NOMO-1 (cell line): ENCODE measurements around the gene NXPH1.
A peak's percentile ranks its signal among the peaks of the same experiment; 100 is the strongest.

Experiments
- DNase-seq, 2 experiments: peaks; one replicate each; lab custom pipeline; 2025; ENCODE audit not compliant: unreplicated experiment in 2 of 2; lab: John Stamatoyannopoulos, UW

Gene NXPH1

DNA sequence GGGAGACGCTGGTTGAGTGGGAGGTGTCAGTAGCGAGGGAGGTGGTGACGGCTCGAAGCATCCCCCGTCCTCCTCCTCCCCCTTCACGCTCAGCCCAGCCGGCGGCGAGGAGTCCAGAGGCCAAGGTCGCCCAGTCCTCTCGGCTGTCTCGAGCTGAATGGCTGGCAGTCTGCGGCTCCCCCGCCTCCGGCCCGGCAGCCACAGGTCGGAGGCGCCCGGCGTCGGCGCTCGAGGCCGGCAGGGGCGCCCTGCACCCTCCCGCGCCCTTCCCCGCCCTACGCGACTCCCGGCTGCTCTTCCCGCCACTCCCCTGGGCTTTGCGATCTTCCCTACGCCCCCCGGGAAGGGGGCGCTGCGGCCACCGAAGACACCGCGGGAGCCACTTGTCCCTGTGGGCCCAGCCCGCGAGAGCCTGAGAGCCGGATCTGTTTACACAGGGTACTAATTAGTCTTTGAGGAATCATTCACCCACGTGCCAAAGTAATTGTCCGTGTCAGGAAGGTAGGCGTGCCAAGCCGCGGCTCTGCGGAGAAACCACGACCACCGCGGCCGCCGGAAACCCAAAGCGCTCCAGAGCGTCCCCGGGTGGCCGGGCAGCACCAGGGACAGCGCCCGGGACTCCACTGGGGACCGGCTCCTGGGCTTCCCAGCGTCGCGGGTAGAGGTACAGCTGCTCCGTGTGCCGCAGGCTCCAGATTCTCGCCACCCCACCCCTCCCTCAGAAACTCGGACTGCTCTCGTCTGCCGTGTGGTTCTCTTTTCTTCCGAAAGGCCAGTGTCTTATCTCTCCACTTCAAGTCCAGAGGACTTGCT is at the start of gene NXPH1:
TSS of gene NXPH1 (plus strand) at position 133 of the 813 bp plus-strand sequence.
- DNase-seq: no peak

DNA sequence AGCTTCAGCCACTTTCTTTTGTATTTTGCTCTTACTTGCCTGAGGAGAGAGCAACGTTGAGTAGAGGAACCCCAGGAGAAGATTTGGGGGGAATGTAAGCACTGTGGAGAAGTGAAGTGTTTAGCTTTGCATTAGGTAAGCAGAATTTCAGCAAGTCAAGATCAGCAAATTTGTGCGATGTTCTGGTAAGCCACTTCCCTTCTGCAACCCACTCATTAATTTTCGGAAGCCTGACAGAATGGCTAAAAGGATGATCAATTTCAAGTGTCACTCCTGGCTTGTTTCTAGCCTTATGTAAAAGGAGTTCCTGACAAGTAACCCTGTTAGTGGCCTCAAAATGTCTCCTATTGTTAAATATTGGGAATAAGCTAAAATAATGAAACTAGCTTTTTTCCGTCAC is 48.5 kb upstream of the NXPH1 start:
- DNase-seq: no peak

GRCh38 chr7:8386926-8387550 is 46.4 kb upstream of the NXPH1 start:
- DNase-seq: no peak

GRCh38 chr7:8387551-8388256 is 45.7 kb upstream of the NXPH1 start:
- DNase-seq: no peak

GRCh38 chr7:8388257-8388625 is 45.2 kb upstream of the NXPH1 start:
- no peak for DNase-seq

DNA sequence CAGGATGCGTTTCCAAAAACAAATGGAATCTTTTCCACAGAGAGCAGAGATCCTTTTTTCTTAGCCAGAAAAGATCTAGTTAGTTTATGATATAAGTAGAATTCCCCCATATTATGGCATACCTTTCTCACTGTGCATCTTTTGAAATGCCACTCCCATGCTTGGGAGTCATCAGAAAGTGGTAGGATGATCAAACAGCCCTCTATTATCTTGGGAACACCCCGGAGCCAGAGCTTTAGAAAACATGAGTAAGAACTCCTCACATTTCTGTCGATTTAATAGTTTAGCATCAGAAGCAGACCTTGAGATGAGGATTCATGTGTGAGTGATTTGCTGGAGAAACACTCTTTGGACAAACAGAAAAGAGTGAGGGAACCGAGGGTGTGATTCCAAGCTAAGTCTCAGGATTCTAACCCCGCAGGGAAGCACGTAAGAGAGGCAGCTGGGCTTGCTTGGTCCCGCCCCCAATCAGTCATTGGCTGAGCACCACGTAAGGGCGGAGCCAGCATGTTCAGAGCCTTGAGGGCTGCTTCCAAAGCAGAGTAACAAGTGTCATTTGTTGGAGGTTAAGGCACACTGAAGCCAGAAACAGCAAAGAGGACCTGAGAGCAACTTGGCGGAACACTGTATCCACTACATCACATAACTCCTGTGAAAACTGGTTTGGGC is 43.7 kb upstream of the NXPH1 start:
- no peak for DNase-seq

- no peak for DNase-seq
Measured at GRCh38 chr7:8390262-8390626, 43.2 kb upstream of the NXPH1 start.

- no peak for DNase-seq
Measured at GRCh38 chr7:8391353-8392062, 41.9 kb upstream of the NXPH1 start.

DNA sequence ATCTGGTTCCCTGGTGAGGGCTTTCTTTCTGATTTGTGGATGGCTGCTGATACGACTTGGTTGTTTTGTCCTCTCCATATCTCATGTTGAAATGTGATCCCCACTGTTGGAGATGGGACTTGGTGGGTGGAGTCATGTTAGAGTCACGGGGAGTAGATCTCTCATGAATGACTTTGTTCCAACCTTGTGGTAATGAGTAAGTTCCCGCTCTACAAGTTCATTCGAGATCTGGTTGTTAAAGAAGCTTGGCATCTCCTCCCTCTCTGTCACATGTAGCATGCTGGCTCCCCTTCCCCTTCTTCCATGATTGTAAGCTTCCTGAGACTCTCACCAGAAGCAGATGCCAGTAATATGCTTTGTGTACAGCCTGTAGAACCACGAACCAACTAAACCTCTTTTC is 37.1 kb upstream of the NXPH1 start:
- no peak for DNase-seq

- no peak for DNase-seq
Measured at GRCh38 chr7:8408871-8409270, 24.5 kb upstream of the NXPH1 start.

GRCh38 chr7:8411103-8411502 is 22.3 kb upstream of the NXPH1 start:
- DNase-seq: no peak

GRCh38 chr7:8413600-8413999 is 19.8 kb upstream of the NXPH1 start:
- DNase-seq: no peak

- DNase-seq: peak; percentile 4 to 55
Measured at GRCh38 chr7:8418629-8419245, 14.7 kb upstream of the NXPH1 start.

DNA sequence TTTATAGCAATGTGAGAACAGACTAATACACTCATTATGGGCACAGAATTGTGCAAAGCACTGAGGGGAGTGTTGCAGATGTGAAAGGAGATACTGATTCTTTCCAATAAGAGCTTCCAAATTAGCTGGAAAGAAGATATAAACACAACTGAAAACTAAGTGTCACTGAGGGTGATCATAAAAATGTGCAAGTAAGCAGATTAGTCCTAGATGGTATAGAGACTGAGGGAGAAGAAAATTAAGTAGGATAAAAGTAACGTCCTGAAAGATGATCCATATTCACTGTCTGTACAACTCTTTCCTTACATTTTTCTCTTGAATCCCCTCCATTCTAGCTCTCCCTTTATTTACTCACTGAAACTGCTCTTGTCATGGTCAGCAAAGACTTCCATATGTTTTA is 11.2 kb upstream of the NXPH1 start:
- DNase-seq: no peak

GRCh38 chr7:8423057-8423456 is 10.4 kb upstream of the NXPH1 start:
- no peak for DNase-seq

DNA sequence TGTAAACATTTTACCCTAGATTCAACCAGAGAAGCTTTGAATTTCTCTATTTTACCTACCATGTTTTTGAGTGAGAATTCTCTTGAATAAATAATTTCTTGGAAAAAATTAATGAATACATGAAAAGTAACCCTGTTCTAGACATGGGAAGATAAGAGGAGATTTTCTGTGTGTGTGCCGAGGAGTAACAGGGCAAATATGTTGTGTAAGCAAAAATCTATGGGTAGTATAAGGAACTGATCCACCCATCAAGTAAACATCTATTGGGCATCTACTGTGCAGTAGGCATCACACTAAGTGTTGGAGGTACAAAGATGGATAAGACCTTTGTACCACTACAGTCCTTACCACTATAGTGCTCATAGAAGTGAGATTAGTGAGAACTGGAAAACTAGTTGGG is 8.2 kb upstream of the NXPH1 start:
- DNase-seq: no peak

GRCh38 chr7:8430643-8431042 is 2.8 kb upstream of the NXPH1 start:
- DNase-seq: no peak

DNA sequence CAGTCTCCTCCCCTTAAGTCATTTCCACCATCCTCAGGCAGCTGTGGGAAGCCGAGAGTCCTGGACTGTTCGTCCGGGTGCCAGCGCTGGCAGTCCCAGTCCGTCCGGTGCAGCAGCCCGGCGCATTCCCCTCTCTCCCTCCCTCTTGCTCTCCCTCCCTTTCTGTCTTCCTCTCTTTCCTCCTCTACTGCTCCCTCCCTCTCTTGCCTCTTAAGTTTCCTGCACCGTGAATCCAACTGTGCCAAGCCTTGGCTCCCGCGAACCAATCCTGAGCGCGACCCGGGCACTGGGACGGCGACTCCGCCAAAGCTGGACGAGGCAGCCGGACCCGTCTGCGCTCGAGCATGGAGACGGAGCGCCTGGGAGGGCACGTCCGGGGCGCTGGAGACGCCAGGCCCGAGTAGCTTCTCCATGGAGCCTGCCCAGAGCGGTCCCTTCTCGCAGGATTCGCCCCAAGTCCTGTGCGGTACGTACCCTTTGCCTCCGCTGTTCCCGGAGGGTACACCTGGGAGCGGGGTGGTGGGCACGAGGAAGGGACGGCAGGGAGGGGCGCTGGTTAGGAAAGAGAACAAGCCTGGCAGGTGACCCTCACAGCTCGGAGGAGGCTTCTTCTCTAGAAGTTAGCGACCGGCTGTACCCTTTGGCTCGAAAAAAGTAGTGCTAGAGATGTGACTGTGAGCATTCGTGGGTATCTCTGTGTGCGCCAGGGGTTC is 1.0 kb downstream of the NXPH1 start:
- DNase-seq: no peak

- DNase-seq: no peak
Measured at GRCh38 chr7:8435095-8435494, 1.7 kb downstream of the NXPH1 start.
